WI38 (cell line): Measurements from ENCODE around the gene HOXB5.

Experiments used
- H3K4me3 ChIP-seq: 2 replicates; pipeline ENCODE4 v1.5.1; 2011; ENCODE audit warnings: low read depth, mild to moderate bottlenecking, control low read depth, low read length
- CTCF ChIP-seq: IDR thresholded peaks from 2 replicates; pipeline ENCODE4 v1.5.1; 2012; ENCODE audit warnings: low read depth, mild to moderate bottlenecking, control low read depth, low read length

HOXB5 gene

GRCh38 chr17:48565925-48566710, 27.5 kb downstream of the HOXB5 start:
- H3K4me3 ChIP-seq, result no peak overlapping the region
- TF ChIP-seq CTCF, result no peak

DNA sequence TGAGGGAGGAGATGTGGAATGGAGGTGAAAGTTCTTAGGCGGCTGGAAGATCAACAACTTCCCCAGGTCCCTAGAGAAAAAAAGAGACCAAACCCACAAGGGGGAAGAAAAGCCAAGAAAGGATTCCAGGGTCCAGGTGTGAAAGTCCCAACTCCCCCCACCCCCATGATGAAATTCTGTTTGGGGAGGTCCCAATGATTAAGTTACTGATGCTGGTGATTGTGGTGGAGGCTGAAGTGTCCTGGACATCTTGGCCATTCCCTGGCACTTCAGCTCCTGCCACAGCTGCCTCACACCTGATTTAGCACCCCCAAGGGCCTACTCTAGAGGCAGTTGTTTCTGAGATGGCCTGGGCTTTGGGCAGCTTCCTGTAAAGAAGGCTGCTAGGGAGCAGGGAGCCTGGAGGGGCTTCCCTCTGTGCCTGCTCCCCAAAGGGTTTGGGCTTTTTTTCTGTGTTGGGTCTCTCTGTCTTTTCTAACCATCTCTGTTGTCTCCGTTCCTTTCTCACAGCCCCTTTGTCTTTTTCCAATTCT, 28.5 kb downstream of the HOXB5 start:
- TF ChIP-seq CTCF, result no peak
- peak overlapping the region; percentile 63 for H3K4me3 ChIP-seq

- H3K4me3 ChIP-seq, result peak overlapping the region; percentile 63
Measured at GRCh38 chr17:48564188-48565021, 29.2 kb downstream of the HOXB5 start.

GRCh38 chr17:48563867-48564187, 29.8 kb downstream of the HOXB5 start:
- no peak for TF ChIP-seq CTCF
- peak overlapping the region; percentile 63 for H3K4me3 ChIP-seq

More at GRCh38 chr17:48564188-48565021, 29.2 kb downstream of the HOXB5 start:
- no peak for TF ChIP-seq CTCF

DNA sequence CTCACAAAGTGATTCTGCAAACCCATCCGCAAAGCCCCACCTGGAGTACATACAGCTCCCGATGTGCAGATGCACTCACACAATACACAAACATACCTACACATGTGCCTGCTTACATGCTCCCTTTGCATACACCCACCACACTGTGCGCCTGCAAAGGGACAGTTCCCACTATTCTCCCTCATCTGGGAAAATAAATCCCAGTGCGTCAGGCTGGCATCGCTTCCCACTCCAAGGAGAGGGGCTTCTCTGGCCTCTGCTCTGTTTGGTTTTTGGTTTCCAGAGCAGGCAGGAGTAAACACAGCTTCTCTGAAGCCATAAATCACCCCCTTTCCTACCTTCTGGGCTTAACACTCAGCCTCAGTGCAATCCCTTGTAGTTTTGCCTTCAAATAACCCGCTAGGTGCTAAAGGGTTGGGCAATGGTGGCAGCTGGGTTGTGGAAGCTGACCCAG, 30.2 kb downstream of the HOXB5 start:
- peak overlapping the region; percentile 63 for H3K4me3 ChIP-seq
- no peak for TF ChIP-seq CTCF

DNA sequence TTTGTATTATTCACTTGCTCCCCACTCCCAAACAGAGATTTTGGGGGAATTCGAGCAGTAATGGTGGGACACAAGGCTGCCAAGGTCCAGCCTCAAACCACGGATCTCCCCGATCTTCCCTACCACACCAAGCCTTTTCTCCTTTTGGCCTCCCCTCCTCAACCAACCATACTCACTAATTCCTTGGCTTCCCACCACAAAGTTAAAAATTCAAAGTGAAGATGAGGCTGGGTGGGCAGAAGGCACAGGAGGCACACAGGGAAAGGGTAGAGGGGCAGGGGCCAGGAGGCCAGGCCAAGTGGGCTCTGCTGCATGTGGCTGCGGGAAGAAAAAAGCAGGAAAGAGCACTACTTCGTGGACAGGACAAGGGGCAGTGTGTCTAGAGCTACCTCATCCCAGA, 30.6 kb downstream of the HOXB5 start:
- peak overlapping the region; percentile 63 for H3K4me3 ChIP-seq
- no peak for TF ChIP-seq CTCF
